CD4-positive, alpha-beta T cell (primary cell): Measurements from ENCODE around the gene MAML2. TPM values are rescaled to one million over a fixed set of nuclear protein-coding genes. Genes with fewer than 3 reads are reported as not detected.

Experiments
- ATAC-seq: fragments of 200-7000 bp; cut with Tn5 transposase; one replicate; pipeline ENCODE4 v1.10.0; 2022; ENCODE audit warnings: mild to moderate bottlenecking; ENCODE audit not compliant: poor library complexity
- CTCF ChIA-PET: fragments of 350-600 bp; sonication (Branson Sonifier 250); formaldehyde crosslinking; loops from one replicate; lab custom pipeline; 2021; ENCODE audit warnings: antibody characterized with exemption, inconsistent platforms; lab: Charles Lee
- POLR2A ChIA-PET: fragments of 350-600 bp; sonication (Branson Sonifier 250); formaldehyde crosslinking; loops from one replicate; lab custom pipeline; 2021; ENCODE audit warnings: antibody characterized with exemption, inconsistent platforms; lab: Charles Lee
- DNase-seq, 14 experiments: peaks; one replicate each; pipeline ENCODE4 v3.0.0-alpha.2; 2013 to 2020; ENCODE audit warnings: mixed read lengths in 2 of 14
- H3K27ac ChIP-seq, 2 donors: one replicate each; pipeline versions ENCODE4 v1.5.1 to v1.7.0; 2013; ENCODE audit warnings: low read length in 2 of 2, low read depth in 1 of 2, mild to moderate bottlenecking in 1 of 2
- H3K27me3 ChIP-seq, 2 experiments: 1 replicate in 1 of 2; 2 replicates in 1 of 2; pipeline versions ENCODE4 v1.6.1 to v1.7.0; 2013; ENCODE audit warnings: low read length in 2 of 2, control low read depth in 1 of 2, mild to moderate bottlenecking in 1 of 2, moderate library complexity in 1 of 2; ENCODE audit not compliant: insufficient read depth in 2 of 2, control insufficient read depth in 1 of 2
- H3K36me3 ChIP-seq: one replicate; pipeline ENCODE4 v1.6.1; 2013; ENCODE audit warnings: low read length, control low read depth; ENCODE audit not compliant: insufficient read depth
- H3K4me1 ChIP-seq: one replicate; pipeline ENCODE4 v1.6.1; 2013; ENCODE audit warnings: low read length, control low read depth; ENCODE audit not compliant: insufficient read depth
- H3K4me3 ChIP-seq: one replicate; pipeline ENCODE4 v1.5.1; 2013; ENCODE audit warnings: mild to moderate bottlenecking, low read length, moderate library complexity
- H3K9me3 ChIP-seq, 2 experiments: 1 replicate in 1 of 2; 2 replicates in 1 of 2; pipeline versions ENCODE4 v1.6.1 to v1.7.0; 2013; ENCODE audit warnings: low read length in 2 of 2, mild to moderate bottlenecking in 2 of 2, control low read depth in 1 of 2, moderate library complexity in 1 of 2; ENCODE audit not compliant: control insufficient read depth in 1 of 2, insufficient read depth in 1 of 2
- H3K27ac Mint-ChIP-seq: one replicate; pipeline ENCODE4 v1.8.0; 2020; ENCODE audit warnings: mixed read lengths
- H3K27me3 Mint-ChIP-seq: one replicate; pipeline ENCODE4 v1.8.0; 2021; ENCODE audit warnings: mixed read lengths
- H3K36me3 Mint-ChIP-seq: one replicate; pipeline ENCODE4 v1.8.0; 2021; ENCODE audit warnings: low read depth, mixed read lengths
- H3K4me1 Mint-ChIP-seq: one replicate; pipeline ENCODE4 v1.8.0; 2021; ENCODE audit warnings: low read depth, mixed read lengths
- H3K4me3 Mint-ChIP-seq: one replicate; pipeline ENCODE4 v1.8.0; 2020; ENCODE audit warnings: mild to moderate bottlenecking, mixed read lengths
- H3K9me3 Mint-ChIP-seq: one replicate; pipeline ENCODE4 v1.8.0; 2020; ENCODE audit warnings: mixed read lengths
- CTCF ChIP-seq: fragments of 200-600 bp; IDR thresholded peaks from one replicate; pipeline ENCODE4 v1.8.0; 2022; ENCODE audit warnings: antibody characterized with exemption, mild to moderate bottlenecking
- intact Hi-C, 2 experiments: fragments of 100-400 bp; cut with DNase I in 1 of 2; cut with micrococcal nuclease in 1 of 2; formaldehyde crosslinking; loops; one replicate each; pipeline versions ENCODE4 v1.15.1 to v1.9.0; 2023 to 2025; cut with DNase I, micrococcal nuclease
- total RNA-seq, 174 experiments: library from RNA in 2 of 174; stranded (reverse) in 2 of 174; gene quantifications; one replicate each; pipeline ENCODE4 v1.2.3 and lab custom pipeline; 2021 to 2026

The MAML2 gene
- total RNA-seq, 2 experiments from 2014 or later, result 58.8 to 59.8 TPM

GRCh38 chr11:95976550-95976949 lies 366.4 kb downstream of the MAML2 start:
- Mint-ChIP-seq H3K27me3 (no peaks in the 10 kb centered on the region), H3K27ac (no peak overlapping the region), H3K4me3 (no peak overlapping the region), H3K9me3 (no peaks in the 10 kb centered on the region), H3K4me1 (no peaks in the 10 kb centered on the region), H3K36me3 (peaks cover 53% of the 10 kb centered on the region)
- Histone ChIP-seq H3K4me1 (no peaks in the 10 kb centered on the region), H3K4me3 (no peak overlapping the region), H3K27me3 (no peaks in the 10 kb centered on the region), H3K9me3 (no peaks in the 10 kb centered on the region), H3K27ac (no peak overlapping the region), H3K36me3 (peaks cover 35% of the 10 kb centered on the region)
- CTCF ChIA-PET, result no interaction called here
- ATAC-seq (no peak), DNase-seq (no peak)
- intact Hi-C loops, result no loop called here
- POLR2A ChIA-PET, result no interaction called here
- no peak for TF ChIP-seq CTCF

- DNase-seq, result no peak
- no peak for TF ChIP-seq CTCF
- ChIA-PET POLR2A (no interaction called here), CTCF (no interaction called here)
- Histone ChIP-seq H3K4me3 (no peak overlapping the region), H3K4me1 (no peaks in the 10 kb centered on the region), H3K27ac (no peak overlapping the region), H3K9me3 (no peaks in the 10 kb centered on the region), H3K27me3 (no peaks in the 10 kb centered on the region), H3K36me3 (peaks cover 23% of the 10 kb centered on the region)
- Mint-ChIP-seq H3K27ac (no peak overlapping the region), H3K9me3 (no peaks in the 10 kb centered on the region), H3K36me3 (peaks cover 41% of the 10 kb centered on the region), H3K4me1 (no peaks in the 10 kb centered on the region), H3K4me3 (no peak overlapping the region), H3K27me3 (no peaks in the 10 kb centered on the region)
- ATAC-seq, result no peak
- intact Hi-C loops, result no loop called here
Measured at GRCh38 chr11:95975343-95975742, 367.7 kb downstream of the MAML2 start.

GRCh38 chr11:95972060-95972459 lies 370.9 kb downstream of the MAML2 start:
- no peaks in the 10 kb centered on the region for H3K27me3 ChIP-seq
- H3K4me1 ChIP-seq, result no peaks in the 10 kb centered on the region
- no peak for TF ChIP-seq CTCF
- no peak for DNase-seq
- H3K36me3 ChIP-seq, result no peaks in the 10 kb centered on the region
- no peak for ATAC-seq
- Mint-ChIP-seq H3K4me3 (no peak overlapping the region), H3K36me3 (peaks cover 10% of the 10 kb centered on the region), H3K27ac (peak overlapping the region; percentile 28), H3K9me3 (no peaks in the 10 kb centered on the region), H3K27me3 (no peaks in the 10 kb centered on the region), H3K4me1 (no peaks in the 10 kb centered on the region)
- CTCF ChIA-PET, result no interaction called here
- no peak overlapping the region for H3K4me3 ChIP-seq
- POLR2A ChIA-PET, result no interaction called here
- intact Hi-C loops, result no loop called here
- H3K27ac ChIP-seq, result no peak overlapping the region
- H3K9me3 ChIP-seq, result no peaks in the 10 kb centered on the region
